ENCODE results near the gene NOC4L.

GRCh38 chr12:132116709-132117557 is 27.3 kb upstream of the NOC4L start:
- no peak for TF ChIP-seq ZNF274 (IDR thresholded peaks at IDR 0.05; ENCODE audit: low read depth, low read length)
- no peak for TF ChIP-seq YY1 (IDR thresholded peaks at IDR 0.05; ENCODE audit: insufficient read depth, insufficient read length)

Measured in NT2/D1 (cell line).